ENCODE data around the gene INSR. TPM values are rescaled to one million over a fixed set of nuclear protein-coding genes. Genes with fewer than 3 reads are reported as not detected.
"Not testable (repeated sequence)": the region's sequence is repeated elsewhere in the genome, so short reads cannot be mapped to it uniquely, and the experiment has no call there.

The INSR gene
- total RNA-seq, 1 experiment from 2014 or later = 13.7 TPM

GRCh38 chr19:7211191-7211951 lies 82.8 kb downstream of the INSR start:
- no TSS peak for BruUV-seq (replicated peaks)
- no peaks in the 10 kb centered on the region for H4K20me1 ChIP-seq (ENCODE audit: low read length)
- no peak for TF ChIP-seq EZH2 (IDR thresholded peaks at IDR 0.05; ENCODE audit: low read length, unreplicated experiment)
- TF ChIP-seq CTCF (conservative IDR thresholded peaks at IDR 0.05; ENCODE audit: low read depth, low read length) = no peak
- TF ChIP-seq EZH2phosphoT487 (IDR thresholded peaks at IDR 0.05; ENCODE audit: borderline replicate concordance, low read length) = no peak
- H3K9me2 ChIP-seq (replicated peaks; ENCODE audit: low read length) = no peaks in the 10 kb centered on the region
- H3F3A ChIP-seq (ENCODE audit: low read length, unreplicated experiment) = no peaks in the 10 kb centered on the region
- ATAC-seq = no peak
- no peak overlapping the region for H3K9ac ChIP-seq (ENCODE audit: low read length)
- no peaks in the 10 kb centered on the region for H3K36me3 ChIP-seq (ENCODE audit: low read depth, low read length)
- H2AFZ ChIP-seq (ENCODE audit: low read length) = no peak overlapping the region
- CTCF ChIA-PET = no interaction called here
- DNase-seq = no peak
- H3K27ac ChIP-seq (ENCODE audit: low read length) = no peak overlapping the region
- H3K79me2 ChIP-seq (ENCODE audit: low read length) = no peaks in the 10 kb centered on the region
- H3K27me3 ChIP-seq (ENCODE audit: low read length) = no peaks in the 10 kb centered on the region
- intact Hi-C loops (cut with micrococcal nuclease) = no loop called here
- POLR2A ChIA-PET (ENCODE audit: unreplicated experiment) = no interaction called here
- no peak overlapping the region for H3K4me3 ChIP-seq (ENCODE audit: low read length)
- no peaks in the 10 kb centered on the region for H3K9me3 ChIP-seq (ENCODE audit: low read length)
- H3K4me2 ChIP-seq (ENCODE audit: low read length) = no peak overlapping the region
- no peaks in the 10 kb centered on the region for H3K4me1 ChIP-seq (ENCODE audit: insufficient read depth, low read length)

- no peak overlapping the region for H2AFZ ChIP-seq (ENCODE audit: low read length)
- ChIA-PET POLR2A (ENCODE audit: unreplicated experiment) (no interaction called here), CTCF (interaction anchor here (0.7 kb wide), 1 partner anchor 43 kb away, joined by 6 read pairs; no protein-coding TSS in a partner anchor)
- DNase-seq (no peak), ATAC-seq (no peak)
- H3K9me2 ChIP-seq (replicated peaks; ENCODE audit: low read length) = no peaks in the 10 kb centered on the region
- H3F3A ChIP-seq (ENCODE audit: low read length, unreplicated experiment) = no peaks in the 10 kb centered on the region
- no peaks in the 10 kb centered on the region for H4K20me1 ChIP-seq (ENCODE audit: low read length)
- H3K9ac ChIP-seq (ENCODE audit: low read length) = no peak overlapping the region
- no peak overlapping the region for H3K4me3 ChIP-seq (ENCODE audit: low read length)
- no peak overlapping the region for H3K4me2 ChIP-seq (ENCODE audit: low read length)
- H3K36me3 ChIP-seq (ENCODE audit: low read depth, low read length) = no peaks in the 10 kb centered on the region
- intact Hi-C loops (cut with micrococcal nuclease) = no loop called here
- no peak overlapping the region for H3K27ac ChIP-seq (ENCODE audit: low read length)
- H3K27me3 ChIP-seq (ENCODE audit: low read length) = no peaks in the 10 kb centered on the region
- H3K4me1 ChIP-seq (ENCODE audit: insufficient read depth, low read length) = no peaks in the 10 kb centered on the region
- TF ChIP-seq CTCF (conservative IDR thresholded peaks at IDR 0.05; ENCODE audit: low read depth, low read length) = no peak
- no peak for TF ChIP-seq EZH2 (IDR thresholded peaks at IDR 0.05; ENCODE audit: low read length, unreplicated experiment)
- TF ChIP-seq EZH2phosphoT487 (IDR thresholded peaks at IDR 0.05; ENCODE audit: borderline replicate concordance, low read length) = no peak
- no TSS peak for BruUV-seq (replicated peaks)
- no peaks in the 10 kb centered on the region for H3K9me3 ChIP-seq (ENCODE audit: low read length)
- H3K79me2 ChIP-seq (ENCODE audit: low read length) = no peaks in the 10 kb centered on the region
These were observed 83.9 kb downstream of the INSR start for GRCh38 chr19:7210359-7210758.

- ATAC-seq; DNase-seq; H3K4me1 ChIP-seq (ENCODE audit: insufficient read depth, low read length); H3K36me3 ChIP-seq (ENCODE audit: low read depth, low read length); H3K27ac ChIP-seq (ENCODE audit: low read length); H3F3A ChIP-seq (ENCODE audit: low read length, unreplicated experiment); H3K9me2 ChIP-seq (replicated peaks; ENCODE audit: low read length); H3K4me3 ChIP-seq (ENCODE audit: low read length); intact Hi-C loops (cut with micrococcal nuclease); H2AFZ ChIP-seq (ENCODE audit: low read length); H3K79me2 ChIP-seq (ENCODE audit: low read length); H4K20me1 ChIP-seq (ENCODE audit: low read length); BruUV-seq (replicated peaks); H3K4me2 ChIP-seq (ENCODE audit: low read length); H3K9me3 ChIP-seq (ENCODE audit: low read length); H3K27me3 ChIP-seq (ENCODE audit: low read length); H3K9ac ChIP-seq (ENCODE audit: low read length); POLR2A ChIA-PET (ENCODE audit: unreplicated experiment): not testable (repeated sequence)
- CTCF ChIA-PET = interaction anchor here (0.7 kb wide), 1 partner anchor 43 kb away, joined by 6 read pairs; no protein-coding TSS in a partner anchor
These were observed 84.5 kb downstream of the INSR start for GRCh38 chr19:7209597-7210325.

- DNase-seq; POLR2A ChIA-PET (ENCODE audit: unreplicated experiment); H3K4me3 ChIP-seq (ENCODE audit: low read length); H3K27me3 ChIP-seq (ENCODE audit: low read length); H3F3A ChIP-seq (ENCODE audit: low read length, unreplicated experiment); H3K9me3 ChIP-seq (ENCODE audit: low read length); H4K20me1 ChIP-seq (ENCODE audit: low read length); H3K36me3 ChIP-seq (ENCODE audit: low read depth, low read length); ATAC-seq; H3K9ac ChIP-seq (ENCODE audit: low read length); CTCF ChIA-PET; H3K79me2 ChIP-seq (ENCODE audit: low read length); BruUV-seq (replicated peaks); H3K27ac ChIP-seq (ENCODE audit: low read length); H3K9me2 ChIP-seq (replicated peaks; ENCODE audit: low read length); intact Hi-C loops (cut with micrococcal nuclease); H3K4me1 ChIP-seq (ENCODE audit: insufficient read depth, low read length); H3K4me2 ChIP-seq (ENCODE audit: low read length); H2AFZ ChIP-seq (ENCODE audit: low read length): not testable (repeated sequence)
These were observed 85.2 kb downstream of the INSR start for GRCh38 chr19:7209036-7209435.
